Measurements from ENCODE around the gene PTTG1IP.

PTTG1IP gene

GRCh38 chr21:44835647-44835973 is 37.9 kb downstream of the PTTG1IP start:
- no peak overlapping the region for H3K18ac ChIP-seq (ENCODE audit: low read length)
- H3K4me2 ChIP-seq (ENCODE audit: insufficient read depth, low read length, poor library complexity, severe bottlenecking): no peak overlapping the region
- H3K4me3 ChIP-seq (ENCODE audit: low read length in 2 of 2): no peak overlapping the region
- no peak overlapping the region for H3K9ac ChIP-seq (ENCODE audit: low read depth, low read length, poor library complexity)
- H2BK5ac ChIP-seq (ENCODE audit: low read length): no peak overlapping the region
- H3K23ac ChIP-seq (ENCODE audit: low read depth, low read length, poor library complexity): no peak overlapping the region
- H2BK15ac ChIP-seq (ENCODE audit: low read length): no peak overlapping the region
- no peaks in the 10 kb centered on the region for H3K4me1 ChIP-seq (ENCODE audit: control insufficient read depth in 2 of 2, insufficient read depth in 1 of 2, low read depth in 1 of 2, low read length in 2 of 2)
- H2AK5ac ChIP-seq (ENCODE audit: low read depth, low read length): no peak overlapping the region
- H4K91ac ChIP-seq (ENCODE audit: low read depth, low read length, poor library complexity): no peak overlapping the region
- peaks cover 4% of the 10 kb centered on the region for H3K79me1 ChIP-seq (ENCODE audit: low read depth, low read length)
- H3K36me3 ChIP-seq (replicated peaks in 1 of 2; ENCODE audit: control insufficient read depth in 2 of 2, insufficient read depth in 2 of 2, low read length in 2 of 2): no peaks in the 10 kb centered on the region
- H3K27ac ChIP-seq (replicated peaks; ENCODE audit: low read length): no peak overlapping the region
- no peak overlapping the region for H3K4ac ChIP-seq (ENCODE audit: low read length)
- H2BK120ac ChIP-seq (ENCODE audit: low read depth, low read length): no peak overlapping the region
- DNase-seq (ENCODE audit: low spot score): no peak
- H2AFZ ChIP-seq (ENCODE audit: low read length): no peak overlapping the region
- no peak overlapping the region for H3K14ac ChIP-seq (ENCODE audit: low read length)
- H2BK12ac ChIP-seq (ENCODE audit: low read length): no peak overlapping the region
- no CpG with 5 or more reads among the region's 8 CpGs for WGBS, 2 donors (ENCODE audit: extremely low coverage in 2 of 2, insufficient read length in 2 of 2, insufficient replicate concordance in 1 of 2)
- H4K8ac ChIP-seq (ENCODE audit: low read depth, low read length): no peak overlapping the region
- no peaks in the 10 kb centered on the region for H3K27me3 ChIP-seq (ENCODE audit: control insufficient read depth in 3 of 3, insufficient read depth in 3 of 3, low read depth in 1 of 3, low read length in 3 of 3)
- H3K9me3 ChIP-seq (replicated peaks in 1 of 2; ENCODE audit: control insufficient read depth in 2 of 2, insufficient read depth in 1 of 2, low read depth in 1 of 2, low read length in 2 of 2): no peaks in the 10 kb centered on the region

- H3K36me3 ChIP-seq (replicated peaks in 1 of 2; ENCODE audit: control insufficient read depth in 2 of 2, insufficient read depth in 2 of 2, low read length in 2 of 2): no peaks in the 10 kb centered on the region
- no peak overlapping the region for H4K91ac ChIP-seq (ENCODE audit: low read depth, low read length, poor library complexity)
- H2BK12ac ChIP-seq (ENCODE audit: low read length): no peak overlapping the region
- no peak overlapping the region for H3K4me2 ChIP-seq (ENCODE audit: insufficient read depth, low read length, poor library complexity, severe bottlenecking)
- no peak overlapping the region for H2AFZ ChIP-seq (ENCODE audit: low read length)
- WGBS, 2 donors (ENCODE audit: extremely low coverage in 2 of 2, insufficient read length in 2 of 2, insufficient replicate concordance in 1 of 2): no CpG with 5 or more reads among the region's 29 CpGs
- no peak overlapping the region for H4K8ac ChIP-seq (ENCODE audit: low read depth, low read length)
- no peak overlapping the region for H3K9ac ChIP-seq (ENCODE audit: low read depth, low read length, poor library complexity)
- no peak overlapping the region for H2BK15ac ChIP-seq (ENCODE audit: low read length)
- H3K23ac ChIP-seq (ENCODE audit: low read depth, low read length, poor library complexity): peak overlapping the region; percentile 55
- peak overlapping the region; percentile 13 for H3K18ac ChIP-seq (ENCODE audit: low read length)
- no peak overlapping the region for H2BK120ac ChIP-seq (ENCODE audit: low read depth, low read length)
- H3K4me1 ChIP-seq (ENCODE audit: control insufficient read depth in 2 of 2, insufficient read depth in 1 of 2, low read depth in 1 of 2, low read length in 2 of 2): no peaks in the 10 kb centered on the region
- H3K4me3 ChIP-seq (ENCODE audit: low read length in 2 of 2): peak overlapping the region in 1 of 2 donors; percentile 57
- H2BK5ac ChIP-seq (ENCODE audit: low read length): no peak overlapping the region
- peaks cover 4% of the 10 kb centered on the region for H3K79me1 ChIP-seq (ENCODE audit: low read depth, low read length)
- H3K27ac ChIP-seq (replicated peaks; ENCODE audit: low read length): no peak overlapping the region
- no peak for DNase-seq (ENCODE audit: low spot score)
- H2AK5ac ChIP-seq (ENCODE audit: low read depth, low read length): no peak overlapping the region
- H3K27me3 ChIP-seq (ENCODE audit: control insufficient read depth in 3 of 3, insufficient read depth in 3 of 3, low read depth in 1 of 3, low read length in 3 of 3): no peaks in the 10 kb centered on the region
- H3K9me3 ChIP-seq (replicated peaks in 1 of 2; ENCODE audit: control insufficient read depth in 2 of 2, insufficient read depth in 1 of 2, low read depth in 1 of 2, low read length in 2 of 2): no peaks in the 10 kb centered on the region
- H3K14ac ChIP-seq (ENCODE audit: low read length): no peak overlapping the region
- no peak overlapping the region for H3K4ac ChIP-seq (ENCODE audit: low read length)
Measured at GRCh38 chr21:44834951-44835646, 38.4 kb downstream of the PTTG1IP start.

GRCh38 chr21:44834231-44834950 is 39.1 kb downstream of the PTTG1IP start:
- H3K4ac ChIP-seq (ENCODE audit: low read length): peak overlapping the region; percentile 37
- no peak overlapping the region for H2BK120ac ChIP-seq (ENCODE audit: low read depth, low read length)
- no peak for DNase-seq (ENCODE audit: low spot score)
- H3K9ac ChIP-seq (ENCODE audit: low read depth, low read length, poor library complexity): no peak overlapping the region
- H2BK12ac ChIP-seq (ENCODE audit: low read length): no peak overlapping the region
- H3K4me2 ChIP-seq (ENCODE audit: insufficient read depth, low read length, poor library complexity, severe bottlenecking): no peak overlapping the region
- WGBS, 2 donors (ENCODE audit: extremely low coverage in 2 of 2, insufficient read length in 2 of 2, insufficient replicate concordance in 1 of 2): no CpG with 5 or more reads among the region's 26 CpGs
- no peak overlapping the region for H4K91ac ChIP-seq (ENCODE audit: low read depth, low read length, poor library complexity)
- no peak overlapping the region for H2BK5ac ChIP-seq (ENCODE audit: low read length)
- H3K36me3 ChIP-seq (replicated peaks in 1 of 2; ENCODE audit: control insufficient read depth in 2 of 2, insufficient read depth in 2 of 2, low read length in 2 of 2): no peaks in the 10 kb centered on the region
- H3K14ac ChIP-seq (ENCODE audit: low read length): no peak overlapping the region
- H3K4me1 ChIP-seq (ENCODE audit: control insufficient read depth in 2 of 2, insufficient read depth in 1 of 2, low read depth in 1 of 2, low read length in 2 of 2): no peaks in the 10 kb centered on the region
- no peak overlapping the region for H2AFZ ChIP-seq (ENCODE audit: low read length)
- H3K27me3 ChIP-seq (ENCODE audit: control insufficient read depth in 3 of 3, insufficient read depth in 3 of 3, low read depth in 1 of 3, low read length in 3 of 3): no peaks in the 10 kb centered on the region
- H2BK15ac ChIP-seq (ENCODE audit: low read length): no peak overlapping the region
- H3K4me3 ChIP-seq (ENCODE audit: low read length in 2 of 2): no peak overlapping the region
- H3K9me3 ChIP-seq (replicated peaks in 1 of 2; ENCODE audit: control insufficient read depth in 2 of 2, insufficient read depth in 1 of 2, low read depth in 1 of 2, low read length in 2 of 2): no peaks in the 10 kb centered on the region
- H3K23ac ChIP-seq (ENCODE audit: low read depth, low read length, poor library complexity): peak overlapping the region; percentile 55
- peaks cover 4% of the 10 kb centered on the region for H3K79me1 ChIP-seq (ENCODE audit: low read depth, low read length)
- H3K18ac ChIP-seq (ENCODE audit: low read length): no peak overlapping the region
- H4K8ac ChIP-seq (ENCODE audit: low read depth, low read length): no peak overlapping the region
- H3K27ac ChIP-seq (replicated peaks; ENCODE audit: low read length): no peak overlapping the region
- no peak overlapping the region for H2AK5ac ChIP-seq (ENCODE audit: low read depth, low read length)

- Histone ChIP-seq H3K27ac (replicated peaks; ENCODE audit: low read length) (no peak overlapping the region), H2BK12ac (ENCODE audit: low read length) (no peak overlapping the region), H3K4ac (ENCODE audit: low read length) (no peak overlapping the region), H4K8ac (ENCODE audit: low read depth, low read length) (no peak overlapping the region), H3K4me3 (ENCODE audit: low read length in 2 of 2) (no peak overlapping the region), H3K36me3 (replicated peaks in 1 of 2; ENCODE audit: control insufficient read depth in 2 of 2, insufficient read depth in 2 of 2, low read length in 2 of 2) (no peaks in the 10 kb centered on the region), H2AK5ac (ENCODE audit: low read depth, low read length) (no peak overlapping the region), H3K79me1 (ENCODE audit: low read depth, low read length) (peaks cover 3% of the 10 kb centered on the region), H2BK5ac (ENCODE audit: low read length) (no peak overlapping the region), H3K4me2 (ENCODE audit: insufficient read depth, low read length, poor library complexity, severe bottlenecking) (no peak overlapping the region), H3K27me3 (ENCODE audit: control insufficient read depth in 3 of 3, insufficient read depth in 3 of 3, low read depth in 1 of 3, low read length in 3 of 3) (no peaks in the 10 kb centered on the region), H3K9ac (ENCODE audit: low read depth, low read length, poor library complexity) (no peak overlapping the region), H3K9me3 (replicated peaks in 1 of 2; ENCODE audit: control insufficient read depth in 2 of 2, insufficient read depth in 1 of 2, low read depth in 1 of 2, low read length in 2 of 2) (peaks cover 2 to 3% of the 10 kb centered on the region in 2 donors), H3K4me1 (ENCODE audit: control insufficient read depth in 2 of 2, insufficient read depth in 1 of 2, low read depth in 1 of 2, low read length in 2 of 2) (no peaks in the 10 kb centered on the region), H2BK15ac (ENCODE audit: low read length) (no peak overlapping the region), H3K18ac (ENCODE audit: low read length) (no peak overlapping the region), H2BK120ac (ENCODE audit: low read depth, low read length) (no peak overlapping the region), H2AFZ (ENCODE audit: low read length) (no peak overlapping the region), H3K23ac (ENCODE audit: low read depth, low read length, poor library complexity) (no peak overlapping the region), H3K14ac (ENCODE audit: low read length) (no peak overlapping the region), H4K91ac (ENCODE audit: low read depth, low read length, poor library complexity) (no peak overlapping the region)
- WGBS, 2 donors (ENCODE audit: extremely low coverage in 2 of 2, insufficient read length in 2 of 2, insufficient replicate concordance in 1 of 2): no CpG with 5 or more reads among the region's 5 CpGs
- DNase-seq (ENCODE audit: low spot score): no peak
Measured at GRCh38 chr21:44833663-44834062, 39.8 kb downstream of the PTTG1IP start.

All from neuronal stem cell (in vitro differentiated cells).